GM12878 (cell line): Measurements from ENCODE around the gene TRANK1. TPM values are rescaled to one million over a fixed set of nuclear protein-coding genes. Genes with fewer than 3 reads are reported as not detected.
A peak's percentile ranks its signal among the peaks of the same experiment; 100 is the strongest.

Source experiments
- ATAC-seq: fragments of 200-7000 bp; cut with Tn5 transposase; 3 replicates; pipeline ENCODE4 v1.9.1; 2020; ENCODE audit warnings: mild to moderate bottlenecking, moderate library complexity
- BruUV-seq: library from RNA; stranded (reverse); fragments of 400-500 nt; replicated peaks from 2 replicates; lab custom pipeline; 2021; lab: Mats Ljungman, UMichigan
- CTCF ChIA-PET: fragments of 300-600 bp; sonication (Branson Sonifier 250); formaldehyde crosslinking; extraction: SDS; loops from one replicate; lab custom pipeline; 2021; ENCODE audit warnings: inconsistent platforms; lab: Yijun Ruan, JAX
- POLR2A ChIA-PET: fragments of 350-600 bp; formaldehyde crosslinking; extraction: SDS; loops from one replicate; lab custom pipeline; 2021; ENCODE audit warnings: inconsistent platforms; lab: Charles Lee
- RAD21 ChIA-PET: fragments of 300-600 bp; sonication (Branson Sonifier 250); formaldehyde crosslinking; loops from one replicate; lab custom pipeline; 2023; ENCODE audit warnings: antibody characterized with exemption; ENCODE audit not compliant: unreplicated experiment; lab: Charles Lee
- SMC1A ChIA-PET: fragments of 300-600 bp; sonication (Branson Sonifier 250); formaldehyde crosslinking; loops from one replicate; lab custom pipeline; 2023; ENCODE audit not compliant: unreplicated experiment, uncharacterized antibody; lab: Charles Lee
- DNase-seq: peaks from one replicate; pipeline ENCODE4 v3.0.0-alpha.2; 2011; ENCODE audit warnings: low read depth, low spot score
- FAIRE-seq: peaks from 3 replicates; lab custom pipeline; 2011; peaks lifted over from hg19 to GRCh38; lab: Jason Lieb, UNC
- H2AFZ ChIP-seq: 2 replicates; pipeline ENCODE4 v1.6.0; 2011; ENCODE audit warnings: low read depth, low read length, control low read depth; ENCODE audit not compliant: control insufficient read depth
- H3K27ac ChIP-seq: 2 replicates; pipeline ENCODE4 v1.5.1; 2011; ENCODE audit warnings: control low read depth; ENCODE audit not compliant: control insufficient read depth, insufficient read depth
- H3K27me3 ChIP-seq, 2 experiments: replicated peaks in 1 of 2; 2 replicates each; pipeline versions ENCODE4 v1.6.0 to v1.6.1; 2011; ENCODE audit warnings: low read length in 1 of 2; ENCODE audit not compliant: control insufficient read depth in 2 of 2, insufficient read depth in 2 of 2
- H3K36me3 ChIP-seq, 2 experiments: 2 replicates each; pipeline ENCODE4 v1.5.1; 2011; ENCODE audit warnings: low read length in 1 of 2; ENCODE audit not compliant: control insufficient read depth in 2 of 2, insufficient read depth in 2 of 2
- H3K4me1 ChIP-seq: 2 replicates; pipeline ENCODE4 v1.6.1; 2011; ENCODE audit warnings: mild to moderate bottlenecking, low read length, moderate library complexity, mixed read lengths; ENCODE audit not compliant: control insufficient read depth, insufficient read depth
- H3K4me2 ChIP-seq: 2 replicates; pipeline ENCODE4 v1.6.0; 2011; ENCODE audit warnings: control low read depth; ENCODE audit not compliant: control insufficient read depth, insufficient read depth
- H3K4me3 ChIP-seq: fragments of 200-600 bp; sonication (generic); 2 replicates; pipeline ENCODE4 v1.5.1; 2016
- H3K79me2 ChIP-seq: 2 replicates; pipeline ENCODE4 v1.6.0; 2011; ENCODE audit warnings: low read length; ENCODE audit not compliant: control insufficient read depth, insufficient read depth
- H3K9ac ChIP-seq: 2 replicates; pipeline ENCODE4 v1.8.0; 2011; ENCODE audit warnings: low read length, control low read depth, mixed read lengths; ENCODE audit not compliant: control insufficient read depth, insufficient read depth
- H3K9me3 ChIP-seq: replicated peaks from 3 replicates; pipeline ENCODE4 v1.5.1; 2011; ENCODE audit warnings: mild to moderate bottlenecking, low read length; ENCODE audit not compliant: control insufficient read depth, insufficient read depth
- H4K20me1 ChIP-seq: 2 replicates; pipeline ENCODE4 v1.6.0; 2011; ENCODE audit not compliant: control insufficient read depth, insufficient read depth
- ESRRA ChIP-seq: IDR thresholded peaks from 2 replicates; pipeline ENCODE4 v1.6.1; 2012; ENCODE audit warnings: mild to moderate bottlenecking, low read length, improper control_type of control experiment
- HSF1 ChIP-seq: fragments of 150-350 bp; IDR thresholded peaks from 2 replicates; pipeline ENCODE4 v1.6.1; 2014; ENCODE audit warnings: mild to moderate bottlenecking, low read depth, low read length
- JUND ChIP-seq: IDR thresholded peaks from 2 replicates; pipeline ENCODE4 v1.6.1; 2012; ENCODE audit warnings: low read depth, mild to moderate bottlenecking, low read length, improper control_type of control experiment, moderate library complexity
- WGBS: methylation state at CpG from one replicate; pipeline ENCODE4 v1.1.6; 2016; ENCODE audit warnings: low lambda C conversion rate; ENCODE audit not compliant: insufficient replicate concordance, insufficient coverage; ENCODE audit errors: missing lambda C conversion rate; 5-methylcytosine and 5-hydroxymethylcytosine counted together
- in situ Hi-C: fragments of 300-500 bp; cut with MboI; formaldehyde crosslinking; loops from 9 replicates; pipeline ENCODE4 v1.14.3; 2018; ENCODE audit warnings: mixed read lengths
- intact Hi-C: fragments of 100-400 bp; cut with micrococcal nuclease; formaldehyde crosslinking; loops from one replicate; pipeline ENCODE4 v1.14.2; 2022; ENCODE audit not compliant: unreplicated experiment
- polyA plus RNA-seq, 11 experiments: library from polyadenylated mRNA; depleted of rRNA in 4 of 11; unstranded in 6 of 11; stranded (reverse) in 5 of 11; fragments of >200 nt; fragmentation: Nextera tagmentation in 4 of 11; fragmentation: Illumina TruSeq in 1 of 11; extraction: Ambion mirVana in 4 of 11; extraction: Trizol in 1 of 11; gene quantifications; 1 replicate in 1 of 11; 2 replicates in 10 of 11; pipeline versions ENCODE4 v1.2.1 to v1.2.3, GENCODE V29; 2011 to 2016; ENCODE audit warnings: inconsistent platforms in 2 of 11, missing spikeins in 2 of 11, low read depth in 1 of 11
- small RNA-seq: library from RNA; depleted of rRNA; stranded (forward); fragments of <200 nt; gene quantifications from one replicate; pipeline ENCODE3, GENCODE V24; 2014
- total RNA-seq, 4 experiments: library from RNA; depleted of rRNA in 3 of 4; stranded (reverse); fragments of >200 nt in 3 of 4; fragmentation: Illumina TruSeq in 1 of 4; extraction: Trizol in 1 of 4; gene quantifications; 2 replicates each; pipeline versions ENCODE4 v1.2.1 to v1.2.3, GENCODE V29; 2013 to 2021

Gene TRANK1
- total and polyA plus RNA-seq, 10 of the 15 experiments (the other 5 are each of a cell fraction or from before 2014, with no cell fraction given), result 0.46 to 8.8 (median 1.1) TPM

- no peak overlapping the region for H3K9ac ChIP-seq
- no peaks in the 10 kb centered on the region for H3K36me3 ChIP-seq
- peak; percentile 63 for ATAC-seq
- SMC1A ChIA-PET, result interaction anchor here (0.7 kb wide), 1 partner anchor 211 kb away, joined by 3 read pairs; no protein-coding TSS in a partner anchor
- no peaks in the 10 kb centered on the region for H3K9me3 ChIP-seq
- TF ChIP-seq ESRRA (peak; percentile 35; the same call in 1 of the 2 replicates), JUND (no peak), HSF1 (no peak)
- TF ChIP-seq, all 136 proteins: peak for 1
- POLR2A ChIA-PET, result no interaction called here
- Histone ChIP-seq H3K79me2 (no peaks in the 10 kb centered on the region), H3K27me3 (no peaks in the 10 kb centered on the region), H3K4me3 (no peak overlapping the region), H3K4me2 (no peak overlapping the region), H4K20me1 (no peaks in the 10 kb centered on the region), H3K27ac (no peak overlapping the region), H2AFZ (no peak overlapping the region), H3K4me1 (no peaks in the 10 kb centered on the region)
- RAD21 ChIA-PET, result no interaction called here
- intact Hi-C loops (no loop called here), in situ Hi-C loops (no loop called here)
- no TSS peak for BruUV-seq
- FAIRE-seq, result no peak
- DNase-seq, result peak; percentile 12
- CTCF ChIA-PET, result interaction anchor here (1.0 to 1.2 kb wide), 2 partner anchors 16 to 66 kb away, joined by 3 read pairs; no protein-coding TSS in a partner anchor
- 0% methylated on average over 2 of the region's 2 CpGs for WGBS
Measured at GRCh38 chr3:36777424-36778218, 167.2 kb downstream of the TRANK1 start.

Small RNAs within 50 kb of the gene (small RNA-seq; reads per million reads assigned to genes)
- gene RNU6ATAC4P, result not detected

Other genes with a start within 250 kb of the TRANK1 start
- not detected in 2 replicates for gene DCLK3, start 180.5 kb downstream of the TRANK1 start, total RNA-seq (2014; rRNA removed)
- not detected in 2 replicates for gene DCLK3, start 180.5 kb downstream of the TRANK1 start, total RNA-seq (2014; rRNA removed; fragmentation: Illumina TruSeq; extraction: Trizol)
- not detected in 2 replicates for gene DCLK3, start 180.5 kb downstream of the TRANK1 start, total RNA-seq (2021)
- not detected in 2 replicates for gene DCLK3, start 180.5 kb downstream of the TRANK1 start, polyA plus RNA-seq (2011; rRNA removed)
- not detected in 2 replicates for gene DCLK3, start 180.5 kb downstream of the TRANK1 start, polyA plus RNA-seq (2014; fragmentation: Illumina TruSeq; extraction: Trizol)
- not detected for gene DCLK3, start 180.5 kb downstream of the TRANK1 start, polyA plus RNA-seq (2014; fragmentation: Nextera tagmentation; extraction: Ambion mirVana)
- not detected in 2 replicates for gene DCLK3, start 180.5 kb downstream of the TRANK1 start, polyA plus RNA-seq (2014; rRNA removed)
- not detected for gene DCLK3, start 180.5 kb downstream of the TRANK1 start, polyA plus RNA-seq (2016; fragmentation: Nextera tagmentation; extraction: Ambion mirVana)
- 20.8 and 21.2 TPM in 2 replicates for gene EPM2AIP1, start 48.1 kb upstream of the TRANK1 start, total RNA-seq (2014; rRNA removed)
- 28.5 and 31.9 TPM in 2 replicates for gene EPM2AIP1, start 48.1 kb upstream of the TRANK1 start, total RNA-seq (2014; rRNA removed; fragmentation: Illumina TruSeq; extraction: Trizol)
- 20.9 and 24.0 TPM in 2 replicates for gene EPM2AIP1, start 48.1 kb upstream of the TRANK1 start, total RNA-seq (2021)
- gene EPM2AIP1, start 48.1 kb upstream of the TRANK1 start, polyA plus RNA-seq (2011; rRNA removed), result 29.9 and 44.6 TPM in 2 replicates
- 25.8 and 29.9 TPM in 2 replicates for gene EPM2AIP1, start 48.1 kb upstream of the TRANK1 start, polyA plus RNA-seq (2014; fragmentation: Illumina TruSeq; extraction: Trizol)
- gene EPM2AIP1, start 48.1 kb upstream of the TRANK1 start, polyA plus RNA-seq (2014; fragmentation: Nextera tagmentation; extraction: Ambion mirVana), result 1 to 10 TPM; 5.5 to 7.9 TPM
- gene EPM2AIP1, start 48.1 kb upstream of the TRANK1 start, polyA plus RNA-seq (2014; rRNA removed), result 21.5 and 22.4 TPM in 2 replicates
- 10 to 100 TPM; 20.5 to 23.7 TPM for gene EPM2AIP1, start 48.1 kb upstream of the TRANK1 start, polyA plus RNA-seq (2016; fragmentation: Nextera tagmentation; extraction: Ambion mirVana)
- gene MLH1, start 48.5 kb upstream of the TRANK1 start, total RNA-seq (2014; rRNA removed), result 85.2 and 88.6 TPM in 2 replicates
- 109 TPM in 2 replicates for gene MLH1, start 48.5 kb upstream of the TRANK1 start, total RNA-seq (2014; rRNA removed; fragmentation: Illumina TruSeq; extraction: Trizol)
- 58.4 and 59.2 TPM in 2 replicates for gene MLH1, start 48.5 kb upstream of the TRANK1 start, total RNA-seq (2021)
- gene MLH1, start 48.5 kb upstream of the TRANK1 start, polyA plus RNA-seq (2011; rRNA removed), result 92.4 and 113 TPM in 2 replicates
- 92.5 and 116 TPM in 2 replicates for gene MLH1, start 48.5 kb upstream of the TRANK1 start, polyA plus RNA-seq (2014; fragmentation: Illumina TruSeq; extraction: Trizol)
- gene MLH1, start 48.5 kb upstream of the TRANK1 start, polyA plus RNA-seq (2014; fragmentation: Nextera tagmentation; extraction: Ambion mirVana), result 10 to 100 TPM; 58.6 to 67.3 TPM
- 52.0 and 59.6 TPM in 2 replicates for gene MLH1, start 48.5 kb upstream of the TRANK1 start, polyA plus RNA-seq (2014; rRNA removed)
- gene MLH1, start 48.5 kb upstream of the TRANK1 start, polyA plus RNA-seq (2016; fragmentation: Nextera tagmentation; extraction: Ambion mirVana), result 10 to 100 TPM; 80.1 to 82.8 TPM
- gene LRRFIP2, start 229.5 kb upstream of the TRANK1 start, total RNA-seq (2014; rRNA removed), result 36.0 and 38.9 TPM in 2 replicates
- 37.8 and 39.0 TPM in 2 replicates for gene LRRFIP2, start 229.5 kb upstream of the TRANK1 start, total RNA-seq (2014; rRNA removed; fragmentation: Illumina TruSeq; extraction: Trizol)
- 37.3 and 37.5 TPM in 2 replicates for gene LRRFIP2, start 229.5 kb upstream of the TRANK1 start, total RNA-seq (2021)
- gene LRRFIP2, start 229.5 kb upstream of the TRANK1 start, polyA plus RNA-seq (2011; rRNA removed), result 21.6 and 34.1 TPM in 2 replicates
- 39.9 and 43.1 TPM in 2 replicates for gene LRRFIP2, start 229.5 kb upstream of the TRANK1 start, polyA plus RNA-seq (2014; fragmentation: Illumina TruSeq; extraction: Trizol)
- 10 to 100 TPM in 1 of 2 experiments, 1 to 10 TPM in 1; 9.7 to 14.2 TPM for gene LRRFIP2, start 229.5 kb upstream of the TRANK1 start, polyA plus RNA-seq (2014; fragmentation: Nextera tagmentation; extraction: Ambion mirVana)
- gene LRRFIP2, start 229.5 kb upstream of the TRANK1 start, polyA plus RNA-seq (2014; rRNA removed), result 33.0 and 35.7 TPM in 2 replicates
- 10 to 100 TPM; 39.7 to 46.9 TPM for gene LRRFIP2, start 229.5 kb upstream of the TRANK1 start, polyA plus RNA-seq (2016; fragmentation: Nextera tagmentation; extraction: Ambion mirVana)